Measurements from ENCODE around the gene PCDHGB3. TPM values are rescaled to one million over a fixed set of nuclear protein-coding genes. Genes with fewer than 3 reads are reported as not detected.
"Not testable (repeated sequence)": the region's sequence is repeated elsewhere in the genome, so short reads cannot be mapped to it uniquely, and the experiment has no call there.

The PCDHGB3 gene
- total and polyA plus RNA-seq, 12 donors: 0.39 to 14.0 (median 9.0) TPM

DNA sequence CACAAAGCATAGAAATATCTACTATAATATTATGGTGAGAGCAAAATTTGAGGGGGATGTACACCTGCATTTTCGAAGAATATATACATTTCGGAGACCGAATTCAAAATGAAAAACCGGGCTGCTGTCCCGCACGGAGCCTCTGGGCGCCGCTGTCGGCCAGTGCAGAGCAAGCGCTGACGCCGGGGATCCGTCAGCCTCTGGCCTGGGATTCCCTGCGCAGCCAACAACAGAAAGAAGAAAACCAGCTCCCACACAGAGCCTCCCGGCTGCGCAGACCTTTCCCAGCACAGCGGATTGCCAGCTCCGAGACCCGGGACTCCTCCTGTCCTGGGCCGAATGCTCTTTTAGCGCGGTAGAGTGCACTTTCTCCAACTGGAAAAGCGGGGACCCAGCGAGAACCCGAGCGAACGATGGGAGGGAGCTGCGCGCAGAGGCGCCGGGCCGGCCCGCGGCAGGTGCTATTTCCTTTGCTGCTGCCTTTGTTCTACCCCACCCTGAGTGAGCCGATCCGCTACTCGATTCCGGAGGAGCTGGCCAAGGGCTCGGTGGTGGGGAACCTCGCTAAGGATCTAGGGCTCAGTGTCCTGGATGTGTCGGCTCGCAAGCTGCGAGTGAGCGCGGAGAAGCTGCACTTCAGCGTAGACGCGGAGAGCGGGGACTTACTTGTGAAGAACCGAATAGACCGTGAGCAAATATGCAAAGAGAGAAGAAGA, 37.9 kb downstream of the PCDHGB3 start, which contains the start of gene PCDHGB6:
PCDHGB6 (plus strand) TSS at position 232 of the 716 bp plus-strand sequence; CDS start at position 414, 182 bp downstream.
- peak within 1 kb of the TSS in 6 of 10 donors; percentile 20 to 60 (median 44) for H3K27ac ChIP-seq
- peak within 1 kb of the TSS in 9 of 10 donors; percentile 14 to 46 (median 43) for H3K4me3 ChIP-seq
- ATAC-seq (peak; percentile 71 to 91 (median 84)), DNase-seq (peak in 1 of 2 donors; percentile 57)
- intact Hi-C loops (cut with DNase I): loop anchor here in 2 of 10 donors (5.0 to 10.0 kb wide), 2 partner anchors 53 to 154 kb away; partner anchors contain the start of genes PCDHGA4 (in 1 of the 2), PCDHGB1 (in 1 of the 2) and PCDHGB2 (in 1 of the 2)
- peaks cover 0 to 92% (median 0%) of the 10 kb centered on the region in 7 donors for H3K27me3 ChIP-seq
- H3K4me1 ChIP-seq: not testable (repeated sequence)
- 15 to 17% methylated on average over 48 to 49 of the region's 51 CpGs for WGBS, 2 donors
- TF ChIP-seq, protein P1, sequence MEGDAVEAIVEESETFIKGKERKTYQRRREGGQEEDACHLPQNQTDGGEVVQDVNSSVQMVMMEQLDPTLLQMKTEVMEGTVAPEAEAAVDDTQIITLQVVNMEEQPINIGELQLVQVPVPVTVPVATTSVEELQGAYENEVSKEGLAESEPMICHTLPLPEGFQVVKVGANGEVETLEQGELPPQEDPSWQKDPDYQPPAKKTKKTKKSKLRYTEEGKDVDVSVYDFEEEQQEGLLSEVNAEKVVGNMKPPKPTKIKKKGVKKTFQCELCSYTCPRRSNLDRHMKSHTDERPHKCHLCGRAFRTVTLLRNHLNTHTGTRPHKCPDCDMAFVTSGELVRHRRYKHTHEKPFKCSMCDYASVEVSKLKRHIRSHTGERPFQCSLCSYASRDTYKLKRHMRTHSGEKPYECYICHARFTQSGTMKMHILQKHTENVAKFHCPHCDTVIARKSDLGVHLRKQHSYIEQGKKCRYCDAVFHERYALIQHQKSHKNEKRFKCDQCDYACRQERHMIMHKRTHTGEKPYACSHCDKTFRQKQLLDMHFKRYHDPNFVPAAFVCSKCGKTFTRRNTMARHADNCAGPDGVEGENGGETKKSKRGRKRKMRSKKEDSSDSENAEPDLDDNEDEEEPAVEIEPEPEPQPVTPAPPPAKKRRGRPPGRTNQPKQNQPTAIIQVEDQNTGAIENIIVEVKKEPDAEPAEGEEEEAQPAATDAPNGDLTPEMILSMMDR (IDR thresholded peaks at IDR 0.05): peak; percentile 24 to 71 (median 56)
- peaks cover 0 to 100% (median 55%) of the 10 kb centered on the region in 11 donors for H3K9me3 ChIP-seq
- H3K36me3 ChIP-seq: peaks cover 0 to 71% (median 0%) of the 10 kb centered on the region in 9 donors

DNA sequence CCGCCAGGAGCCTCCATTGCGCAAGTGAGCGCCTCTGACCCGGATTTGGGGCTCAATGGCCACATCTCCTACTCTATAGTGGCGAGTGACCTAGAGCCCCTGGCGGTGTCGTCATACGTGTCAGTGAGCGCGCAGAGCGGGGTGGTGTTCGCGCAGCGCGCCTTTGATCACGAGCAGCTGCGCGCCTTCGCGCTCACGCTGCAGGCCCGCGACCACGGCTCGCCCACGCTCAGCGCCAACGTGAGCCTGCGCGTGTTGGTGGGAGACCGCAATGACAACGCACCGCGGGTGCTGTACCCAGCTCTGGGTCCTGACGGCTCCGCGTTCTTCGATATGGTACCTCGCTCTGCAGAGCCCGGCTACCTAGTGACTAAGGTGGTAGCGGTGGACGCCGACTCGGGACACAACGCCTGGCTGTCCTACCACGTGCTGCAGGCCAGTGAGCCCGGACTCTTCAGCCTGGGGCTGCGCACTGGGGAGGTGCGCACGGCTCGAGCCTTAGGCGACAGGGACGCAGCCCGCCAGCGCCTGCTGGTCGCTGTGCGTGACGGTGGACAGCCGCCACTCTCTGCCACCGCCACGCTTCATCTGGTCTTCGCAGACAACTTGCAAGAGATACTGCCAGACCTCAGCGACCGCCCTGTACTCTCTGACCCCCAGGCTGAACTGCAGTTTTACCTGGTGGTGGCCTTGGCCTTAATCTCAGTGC, 39.7 kb downstream of the PCDHGB3 start:
- peaks cover 0 to 100% (median 48%) of the 10 kb centered on the region in 11 donors for H3K9me3 ChIP-seq
- WGBS, 2 donors: 30 to 34% methylated on average over 64 of the region's 64 CpGs

DNA sequence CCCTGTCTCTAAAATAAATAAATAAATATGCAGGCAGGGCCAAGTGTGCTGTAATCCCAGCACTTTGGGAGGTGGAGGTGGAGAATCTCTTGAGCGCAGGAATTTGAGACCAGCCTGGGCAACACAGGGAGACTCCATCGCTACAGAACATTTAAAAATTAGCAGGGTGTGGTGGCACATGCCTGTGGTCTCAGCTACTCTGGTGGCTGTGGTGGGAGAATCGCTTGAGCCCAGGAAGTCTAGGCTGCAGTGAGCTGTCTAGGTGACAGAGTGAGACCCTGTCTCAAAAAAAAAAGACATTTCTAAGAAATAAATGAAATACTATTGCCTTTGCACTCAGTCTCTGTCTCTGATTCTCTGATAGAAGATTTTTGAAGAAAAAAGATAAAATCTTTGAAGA, 41.5 kb downstream of the PCDHGB3 start:
- H3K27me3 ChIP-seq: peaks cover 0 to 96% (median 0%) of the 10 kb centered on the region in 7 donors
- TF ChIP-seq, protein P1 (IDR thresholded peaks at IDR 0.05): no peak
- 74 to 75% methylated on average over 3 of the region's 3 CpGs for WGBS, 2 donors

More for the DNA sequence above, 39.7 kb downstream of the PCDHGB3 start:
- peaks cover 0 to 15% (median 0%) of the 10 kb centered on the region in 9 donors for H3K4me1 ChIP-seq
- H3K27me3 ChIP-seq: peaks cover 0 to 95% (median 0%) of the 10 kb centered on the region in 7 donors
- TF ChIP-seq, protein P1 (IDR thresholded peaks at IDR 0.05): no peak
- intact Hi-C loops (cut with DNase I): loop anchor here in 4 of 10 donors (5.0 to 10.0 kb wide), 6 partner anchors 55 to 195 kb away; partner anchors contain the start of genes PCDHB13 (in 1 of the 4), PCDHGA4 (in 1 of the 4), PCDHGB1 (in 1 of the 4) and PCDHGB2 (in 1 of the 4)
- ATAC-seq (peak in 1 of 8 donors; percentile 29), DNase-seq (no peak)
- H3K36me3 ChIP-seq: peaks cover 0 to 75% (median 0%) of the 10 kb centered on the region in 9 donors
- H3K27ac ChIP-seq: no peak overlapping the region
- H3K4me3 ChIP-seq: no peak overlapping the region

More for the DNA sequence above, 41.5 kb downstream of the PCDHGB3 start:
- Histone ChIP-seq H3K4me1 (peaks cover 0 to 15% (median 0%) of the 10 kb centered on the region in 9 donors), H3K36me3 (peaks cover 0 to 66% (median 0%) of the 10 kb centered on the region in 9 donors), H3K9me3 (peaks cover 0 to 100% (median 54%) of the 10 kb centered on the region in 11 donors), H3K27ac (no peak overlapping the region), H3K4me3 (no peak overlapping the region)
- no peak for ATAC-seq
- intact Hi-C loops (cut with DNase I): loop anchor here in 4 of 10 donors (5.0 to 10.0 kb wide), 4 partner anchors 113 to 197 kb away; partner anchors contain the start of gene PCDHB13 (in 1 of the 4)
- no peak for DNase-seq

Data from heart right ventricle (tissue), 16 donors.